ENCODE data around the gene TTC21B.

DNA sequence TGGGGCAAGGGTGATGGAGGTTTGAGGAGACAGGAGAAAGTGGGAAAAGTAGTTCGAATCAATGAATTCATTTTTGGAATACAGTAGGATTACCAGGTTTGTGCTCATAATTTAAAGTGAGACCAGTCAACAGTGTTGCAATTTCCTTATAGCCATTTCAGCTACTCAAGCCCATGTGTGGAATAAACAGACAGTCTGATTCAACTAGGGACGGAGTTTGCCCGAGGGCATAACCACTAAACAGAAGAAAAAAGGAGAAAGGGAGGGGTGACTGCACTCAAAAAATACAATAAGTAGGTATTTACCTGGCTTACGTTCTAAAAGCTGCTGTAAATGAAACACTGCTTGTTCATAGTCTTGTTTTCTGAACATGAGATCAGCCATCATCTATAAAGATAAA, 55.2 kb downstream of the TTC21B start:
- TF ChIP-seq POLR2A (IDR thresholded peaks at IDR 0.05; ENCODE audit: low read depth, low read length) (no peak), POLR2AphosphoS5 (IDR thresholded peaks at IDR 0.05; ENCODE audit: low read depth, low read length) (no peak), TAF1 (IDR thresholded peaks at IDR 0.05; ENCODE audit: low read depth, low read length) (no peak), POU2F2 (IDR thresholded peaks at IDR 0.05; ENCODE audit: low read depth, low read length) (no peak), SPI1 (IDR thresholded peaks at IDR 0.05; ENCODE audit: low read depth, low read length) (no peak), PAX5 (IDR thresholded peaks at IDR 0.05; ENCODE audit: insufficient read depth, low read length, severe bottlenecking) (no peak)

Data from GM12891 (cell line).